ENCODE results near the gene MRPS23. TPM values are rescaled to one million over a fixed set of nuclear protein-coding genes. Genes with fewer than 3 reads are reported as not detected.

Gene MRPS23
- total and polyA plus RNA-seq, 2 of the 4 experiments (the other 2 are of a cell fraction) = 23.5 to 37.3 TPM

DNA sequence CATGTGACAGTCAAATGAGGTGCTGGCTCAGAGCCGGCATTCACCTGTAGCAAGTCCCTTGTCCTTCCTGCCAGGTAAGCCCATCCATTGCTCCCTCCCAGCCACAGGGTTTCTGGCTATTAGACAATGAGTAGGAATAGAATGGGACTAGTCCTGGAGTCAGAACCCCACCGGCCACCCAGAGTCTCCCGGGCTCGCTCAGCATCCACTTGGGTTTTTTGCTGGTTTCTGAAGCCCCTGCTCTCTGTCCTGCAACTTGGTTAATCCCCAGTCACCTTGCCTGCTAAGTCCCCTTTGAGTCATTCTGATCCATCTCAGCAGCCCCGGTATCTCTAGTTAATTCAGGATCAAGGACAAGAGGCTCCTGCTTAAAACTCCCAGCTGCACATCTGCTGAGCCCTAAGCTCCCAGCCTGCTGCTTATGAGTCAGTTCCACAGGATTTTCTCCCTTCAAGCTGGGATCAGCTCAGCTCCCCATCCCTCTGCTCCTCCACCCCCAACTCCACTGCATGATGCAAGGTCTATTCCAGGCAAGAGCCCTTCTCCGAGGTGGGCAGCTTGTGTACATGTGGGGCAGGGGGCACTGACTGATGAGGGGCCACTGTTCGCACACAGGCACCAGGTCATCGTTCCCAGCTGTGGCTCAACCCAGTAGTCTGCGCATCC lies 19.9 kb upstream of the MRPS23 start:
- Histone ChIP-seq H2AK5ac (ENCODE audit: low read depth, low read length) (peak overlapping the region; percentile 99), H2BK5ac (ENCODE audit: low read depth, low read length, poor library complexity, severe bottlenecking) (peak overlapping the region; percentile 96), H3K14ac (replicated peaks; ENCODE audit: low read depth, low read length) (peak overlapping the region; percentile 87), H4K8ac (ENCODE audit: low read depth in 2 of 2, low read length in 2 of 2) (peak overlapping the region; percentile 78 to 97), H3K79me1 (ENCODE audit: low read depth in 1 of 2, low read length in 2 of 2) (peaks cover 15 to 58% of the 10 kb centered on the region in 2 experiments), H3K23ac (ENCODE audit: low read depth, low read length) (peak overlapping the region; percentile 80; the same call in 1 of the 2 replicates), H3K4me2 (ENCODE audit: low read depth, low read length) (peak overlapping the region; percentile 45), H3K4ac (ENCODE audit: low read depth, low read length) (peak overlapping the region; percentile 99), H2BK120ac (ENCODE audit: low read depth, low read length) (peak overlapping the region; percentile 96), H3K36me3 (ENCODE audit: control insufficient read depth, insufficient read depth, low read length) (peaks cover 25% of the 10 kb centered on the region), H3K9me1 (ENCODE audit: insufficient read depth, low read length) (peaks cover 33% of the 10 kb centered on the region), H3K56ac (ENCODE audit: extremely low read depth, insufficient read depth, low read length) (peak overlapping the region; percentile 48; the same call in 1 of the 2 replicates), H3K27me3 (ENCODE audit: control insufficient read depth, insufficient read depth, low read length) (no peaks in the 10 kb centered on the region), H3K27ac (ENCODE audit: insufficient read depth, low read length) (peak overlapping the region; percentile 88), H3K9ac (ENCODE audit: low read depth, low read length) (peak overlapping the region; percentile 71), H2AFZ (replicated peaks; ENCODE audit: low read length, poor library complexity) (peak overlapping the region; percentile 48), H3K4me1 (ENCODE audit: control insufficient read depth, insufficient read depth, low read length) (peaks cover 43% of the 10 kb centered on the region), H3K18ac (ENCODE audit: low read depth, low read length) (peak overlapping the region; percentile 74), H2BK15ac (ENCODE audit: low read depth, low read length) (peak overlapping the region; percentile 75; the same call in 2 of the 3 replicates), H3K4me3 (ENCODE audit: insufficient read depth, low read depth, low read length) (no peak overlapping the region), H4K91ac (ENCODE audit: insufficient read depth, low read depth, low read length) (peak overlapping the region; percentile 94), H3K9me3 (ENCODE audit: control insufficient read depth, insufficient read depth, low read length) (no peaks in the 10 kb centered on the region), H2BK20ac (ENCODE audit: low read depth, low read length) (peak overlapping the region; percentile 91), H2AK9ac (replicated peaks; ENCODE audit: low read depth, low read length, poor library complexity) (peak overlapping the region; percentile 89), H4K5ac (ENCODE audit: low read depth, low read length) (peak overlapping the region; percentile 84), H4K20me1 (ENCODE audit: insufficient read depth, low read length) (no peaks in the 10 kb centered on the region)
- peak; percentile 48 for ATAC-seq (ENCODE audit: low read depth)
- peak; percentile 97 for DNase-seq
- in situ Hi-C loops (cut with MboI; ENCODE audit: low sequenced_read_pairs) (loop anchor here (25.0 kb wide), 1 partner anchor 468 kb away; the partner anchor contains the start of gene TSPOAP1), intact Hi-C loops (cut with micrococcal nuclease) (no loop called here), dilution Hi-C loops (cut with HindIII; ENCODE audit: low sequenced_read_pairs, unreplicated experiment) (loop anchor here (25.0 kb wide), 1 partner anchor 118 kb away; the partner anchor contains the start of gene VEZF1)
- BruUV-seq (replicated peaks) = no TSS peak
- POLR2A ChIA-PET (ENCODE audit: unreplicated experiment) = interaction anchor here (0.5 to 1.4 kb wide), 4 partner anchors 9 to 120 kb away, joined by 3 to 5 read pairs (median 4); no protein-coding TSS in a partner anchor
- WGBS, 2 experiments (ENCODE audit: extremely low coverage in 2 of 2, insufficient read length in 1 of 2) = 0% methylated on average over 1 of the region's 9 CpGs; no CpG with 5 or more reads in 1 of the 2 experiments
- CTCF ChIA-PET = interaction anchor here (0.6 to 3.8 kb wide), 6 partner anchors 9 to 129 kb away, joined by 4 to 24 read pairs (median 6); no protein-coding TSS in a partner anchor
- TF ChIP-seq CEBPB (IDR thresholded peaks at IDR 0.05; ENCODE audit: low read depth, low read length) (peak; percentile 93), RFX5 (IDR thresholded peaks at IDR 0.05; ENCODE audit: low read depth, low read length) (no peak), MAZ (IDR thresholded peaks at IDR 0.05; ENCODE audit: borderline replicate concordance, low read depth, low read length) (peak; percentile 86), POLR2A (IDR thresholded peaks at IDR 0.05; ENCODE audit: low read depth, low read length) (no peak), FOS (IDR thresholded peaks at IDR 0.05; ENCODE audit: low read depth, low read length) (peak; percentile 50; the same call in 1 of the 2 replicates), SMC3 (IDR thresholded peaks at IDR 0.05; ENCODE audit: low read depth, low read length) (peak; percentile 21; the same call in 1 of the 2 replicates), MAFK (IDR thresholded peaks at IDR 0.05; ENCODE audit: low read depth, low read length) (no peak), RCOR1 (IDR thresholded peaks at IDR 0.05; ENCODE audit: insufficient replicate concordance, low read length) (no peak), MXI1 (IDR thresholded peaks at IDR 0.05; ENCODE audit: borderline replicate concordance, low read depth, low read length) (no peak), NFE2L2 (IDR thresholded peaks at IDR 0.05; ENCODE audit: low read depth, low read length) (no peak), USF2 (IDR thresholded peaks at IDR 0.05; ENCODE audit: low read depth, low read length) (no peak)
- TF ChIP-seq, protein P1, sequence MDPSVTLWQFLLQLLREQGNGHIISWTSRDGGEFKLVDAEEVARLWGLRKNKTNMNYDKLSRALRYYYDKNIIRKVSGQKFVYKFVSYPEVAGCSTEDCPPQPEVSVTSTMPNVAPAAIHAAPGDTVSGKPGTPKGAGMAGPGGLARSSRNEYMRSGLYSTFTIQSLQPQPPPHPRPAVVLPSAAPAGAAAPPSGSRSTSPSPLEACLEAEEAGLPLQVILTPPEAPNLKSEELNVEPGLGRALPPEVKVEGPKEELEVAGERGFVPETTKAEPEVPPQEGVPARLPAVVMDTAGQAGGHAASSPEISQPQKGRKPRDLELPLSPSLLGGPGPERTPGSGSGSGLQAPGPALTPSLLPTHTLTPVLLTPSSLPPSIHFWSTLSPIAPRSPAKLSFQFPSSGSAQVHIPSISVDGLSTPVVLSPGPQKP (IDR thresholded peaks at IDR 0.05; ENCODE audit: borderline replicate concordance, low read depth, low read length) = no peak
- TF ChIP-seq, protein P2, sequence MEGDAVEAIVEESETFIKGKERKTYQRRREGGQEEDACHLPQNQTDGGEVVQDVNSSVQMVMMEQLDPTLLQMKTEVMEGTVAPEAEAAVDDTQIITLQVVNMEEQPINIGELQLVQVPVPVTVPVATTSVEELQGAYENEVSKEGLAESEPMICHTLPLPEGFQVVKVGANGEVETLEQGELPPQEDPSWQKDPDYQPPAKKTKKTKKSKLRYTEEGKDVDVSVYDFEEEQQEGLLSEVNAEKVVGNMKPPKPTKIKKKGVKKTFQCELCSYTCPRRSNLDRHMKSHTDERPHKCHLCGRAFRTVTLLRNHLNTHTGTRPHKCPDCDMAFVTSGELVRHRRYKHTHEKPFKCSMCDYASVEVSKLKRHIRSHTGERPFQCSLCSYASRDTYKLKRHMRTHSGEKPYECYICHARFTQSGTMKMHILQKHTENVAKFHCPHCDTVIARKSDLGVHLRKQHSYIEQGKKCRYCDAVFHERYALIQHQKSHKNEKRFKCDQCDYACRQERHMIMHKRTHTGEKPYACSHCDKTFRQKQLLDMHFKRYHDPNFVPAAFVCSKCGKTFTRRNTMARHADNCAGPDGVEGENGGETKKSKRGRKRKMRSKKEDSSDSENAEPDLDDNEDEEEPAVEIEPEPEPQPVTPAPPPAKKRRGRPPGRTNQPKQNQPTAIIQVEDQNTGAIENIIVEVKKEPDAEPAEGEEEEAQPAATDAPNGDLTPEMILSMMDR (conservative IDR thresholded peaks at IDR 0.05; ENCODE audit: low read depth, low read length) = no peak

Data from IMR-90 (cell line).